GM19193 (cell line): ENCODE data around the gene DHX58.

Source experiments
- POLR2A ChIP-seq: IDR thresholded peaks from 4 replicates; pipeline ENCODE4 v1.6.1; 2011; ENCODE audit not compliant: insufficient read depth, insufficient read length; ENCODE audit errors: extremely low read depth

The DHX58 gene

GRCh38 chr17:42059815-42060214 lies 52.7 kb downstream of the DHX58 start:
- TF ChIP-seq POLR2A, result no peak

DNA sequence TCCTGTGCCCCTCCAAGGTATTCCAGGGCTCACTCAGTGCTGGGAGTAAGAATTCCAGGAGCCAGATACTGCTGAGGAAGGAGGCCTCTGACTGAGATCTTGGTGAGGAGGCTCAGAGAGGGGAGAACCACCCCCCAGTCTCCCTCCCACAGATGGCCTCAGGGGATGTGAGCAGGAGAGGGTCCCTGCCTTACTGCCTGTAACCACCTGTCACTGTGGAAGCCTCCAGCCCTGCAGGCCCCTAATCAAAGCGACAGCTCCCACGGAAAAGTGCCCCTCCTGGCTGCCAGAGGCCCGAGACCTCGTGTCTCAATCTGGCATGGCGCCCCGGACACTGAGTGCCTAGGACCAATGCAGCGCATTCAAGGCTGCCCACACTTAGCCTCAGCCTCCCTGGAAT lies 54.5 kb downstream of the DHX58 start:
- no peak for TF ChIP-seq POLR2A

DNA sequence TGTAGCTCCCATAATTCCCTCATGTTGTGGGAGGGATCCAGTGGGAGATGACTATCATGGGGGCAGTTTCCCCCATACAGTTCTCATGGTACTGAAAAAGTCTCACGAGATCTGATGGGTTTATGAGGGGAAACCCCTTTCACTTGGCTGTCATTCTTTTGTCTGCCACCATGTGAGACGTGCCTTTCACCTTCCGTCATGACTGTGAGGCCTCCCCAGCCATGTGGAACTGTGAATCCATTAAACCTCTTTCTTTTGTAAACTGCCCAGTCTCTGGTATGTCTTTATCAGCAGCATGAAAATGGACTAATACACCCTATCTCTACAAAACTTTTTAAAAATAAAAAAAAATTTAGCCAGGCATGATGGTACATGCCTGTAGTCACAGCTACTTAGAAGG lies 55.9 kb downstream of the DHX58 start:
- TF ChIP-seq POLR2A, result no peak

DNA sequence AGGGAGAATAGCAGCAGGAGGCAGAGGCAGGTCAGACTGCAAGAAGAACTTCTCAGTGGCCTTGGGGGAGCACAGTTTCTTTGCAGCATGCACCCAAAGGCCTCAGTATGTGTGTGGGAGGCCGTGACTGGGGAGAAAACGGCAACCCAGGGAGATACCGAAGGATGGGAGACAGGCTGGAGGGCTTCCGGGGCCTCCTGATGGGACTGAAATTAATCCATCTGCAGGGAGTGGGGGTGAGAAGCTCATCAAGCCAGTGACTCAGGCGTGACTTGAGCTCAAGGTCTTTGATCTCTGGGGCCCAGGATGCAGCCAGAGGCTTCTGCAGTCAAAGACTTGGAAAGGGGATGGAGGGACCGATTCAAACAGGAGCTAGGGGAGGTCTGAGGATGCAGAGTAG lies 57.0 kb downstream of the DHX58 start:
- no peak for TF ChIP-seq POLR2A

GRCh38 chr17:42055027-42055426 lies 57.5 kb downstream of the DHX58 start:
- TF ChIP-seq POLR2A, result no peak

DNA sequence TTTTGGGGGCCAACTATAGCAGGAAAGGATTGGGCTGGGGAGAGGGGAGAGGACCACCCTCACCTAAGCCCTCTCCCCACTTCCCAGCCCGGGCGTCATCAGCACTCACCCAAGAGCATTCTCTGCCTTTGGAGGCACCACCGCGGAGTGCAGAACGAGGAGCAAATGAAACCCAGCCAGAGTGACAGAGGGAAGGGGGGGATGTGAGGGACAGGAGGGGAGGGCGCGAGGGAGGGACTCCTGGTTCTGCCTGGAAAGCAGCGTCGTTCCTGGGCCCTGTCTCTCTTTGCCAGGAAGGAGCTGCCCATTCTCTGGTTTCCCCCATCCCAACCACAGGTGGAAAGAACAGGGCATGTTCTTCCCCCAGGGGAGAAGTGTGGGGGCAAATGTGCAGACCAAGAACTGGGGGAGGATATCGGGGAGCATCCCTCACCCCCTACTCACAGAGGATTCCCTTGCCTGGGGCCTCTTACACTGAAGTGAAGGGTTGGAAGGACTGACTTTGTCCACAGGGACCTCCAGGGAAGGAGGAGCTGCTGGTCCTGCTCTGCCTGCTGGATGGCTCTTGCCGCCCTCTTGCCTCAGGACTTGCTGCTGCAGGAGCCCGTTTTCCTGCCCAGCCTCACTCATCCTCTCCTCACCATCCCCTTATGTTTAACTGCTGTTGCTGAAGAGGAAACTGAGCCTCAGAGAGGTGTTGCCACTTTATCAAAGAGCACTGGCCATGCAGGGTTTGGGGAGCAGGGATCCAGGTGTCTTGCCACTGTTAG lies 58.6 kb downstream of the DHX58 start:
- TF ChIP-seq POLR2A, result no peak

GRCh38 chr17:42052346-42052877 lies 60.1 kb downstream of the DHX58 start:
- TF ChIP-seq POLR2A, result no peak

DNA sequence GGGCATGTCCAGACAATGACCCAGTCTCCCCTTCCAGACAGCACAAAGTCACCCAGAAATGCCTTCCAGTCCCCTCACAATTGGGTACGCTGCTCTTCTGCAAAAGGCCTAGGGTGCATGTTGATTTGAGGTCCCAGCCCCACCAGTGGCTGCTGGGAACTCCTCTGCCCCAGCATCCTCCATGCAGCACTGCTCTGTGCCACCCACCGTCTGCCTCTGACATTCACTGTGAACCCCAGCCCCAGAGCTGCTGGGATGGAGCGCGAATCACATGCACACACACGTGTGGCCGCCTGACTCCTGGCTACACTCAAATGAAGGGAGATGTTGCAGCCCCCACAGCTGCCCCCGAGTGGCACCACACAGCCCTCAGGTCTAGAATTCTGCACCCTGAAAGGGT lies 60.9 kb downstream of the DHX58 start:
- TF ChIP-seq POLR2A, result no peak
